HG02885 (cell line): ENCODE data around the gene EFS.

Experiments
- ATAC-seq: cut with Tn5 transposase; IDR thresholded peaks from one replicate; pipeline ENCODE4 v1.9.1; 2021; ENCODE audit warnings: mild to moderate bottlenecking; ENCODE audit not compliant: unreplicated experiment, poor library complexity

Gene EFS

DNA sequence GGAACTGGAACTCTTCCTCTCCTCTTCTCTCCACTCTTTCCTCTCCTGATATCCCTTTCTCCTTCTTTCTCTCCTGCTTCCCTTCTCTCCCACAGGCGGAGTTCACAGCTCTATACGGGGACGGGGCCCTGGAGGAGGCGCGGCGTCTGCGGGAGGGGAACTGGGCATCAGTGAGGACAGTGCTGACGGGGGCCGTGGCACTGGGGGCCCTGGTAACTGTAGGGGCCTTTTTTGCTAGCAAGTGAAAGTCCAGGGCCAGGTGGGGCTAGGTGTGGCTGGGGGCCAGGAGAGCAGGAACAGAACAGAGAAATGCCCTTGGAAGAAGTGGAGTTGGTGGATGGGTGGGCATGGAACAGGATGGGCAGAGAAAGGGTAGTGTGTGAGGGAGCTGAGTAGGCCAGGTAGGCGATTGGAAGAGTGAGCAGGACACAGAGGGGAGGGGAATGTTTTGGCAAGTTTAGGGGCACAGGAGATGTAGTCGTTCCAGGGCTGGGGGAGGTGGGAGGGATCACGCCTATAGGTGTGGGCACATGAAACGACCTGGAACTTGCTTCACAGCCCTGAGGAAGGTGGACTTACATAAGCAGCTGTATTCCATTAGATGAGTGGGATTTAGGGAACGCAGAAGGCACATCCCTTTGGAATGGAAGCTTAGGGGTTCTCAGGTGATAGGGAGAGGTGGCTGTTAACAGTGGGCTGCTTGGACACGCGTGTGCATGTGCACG lies 56.1 kb downstream of the EFS start:
- ATAC-seq = no peak

DNA sequence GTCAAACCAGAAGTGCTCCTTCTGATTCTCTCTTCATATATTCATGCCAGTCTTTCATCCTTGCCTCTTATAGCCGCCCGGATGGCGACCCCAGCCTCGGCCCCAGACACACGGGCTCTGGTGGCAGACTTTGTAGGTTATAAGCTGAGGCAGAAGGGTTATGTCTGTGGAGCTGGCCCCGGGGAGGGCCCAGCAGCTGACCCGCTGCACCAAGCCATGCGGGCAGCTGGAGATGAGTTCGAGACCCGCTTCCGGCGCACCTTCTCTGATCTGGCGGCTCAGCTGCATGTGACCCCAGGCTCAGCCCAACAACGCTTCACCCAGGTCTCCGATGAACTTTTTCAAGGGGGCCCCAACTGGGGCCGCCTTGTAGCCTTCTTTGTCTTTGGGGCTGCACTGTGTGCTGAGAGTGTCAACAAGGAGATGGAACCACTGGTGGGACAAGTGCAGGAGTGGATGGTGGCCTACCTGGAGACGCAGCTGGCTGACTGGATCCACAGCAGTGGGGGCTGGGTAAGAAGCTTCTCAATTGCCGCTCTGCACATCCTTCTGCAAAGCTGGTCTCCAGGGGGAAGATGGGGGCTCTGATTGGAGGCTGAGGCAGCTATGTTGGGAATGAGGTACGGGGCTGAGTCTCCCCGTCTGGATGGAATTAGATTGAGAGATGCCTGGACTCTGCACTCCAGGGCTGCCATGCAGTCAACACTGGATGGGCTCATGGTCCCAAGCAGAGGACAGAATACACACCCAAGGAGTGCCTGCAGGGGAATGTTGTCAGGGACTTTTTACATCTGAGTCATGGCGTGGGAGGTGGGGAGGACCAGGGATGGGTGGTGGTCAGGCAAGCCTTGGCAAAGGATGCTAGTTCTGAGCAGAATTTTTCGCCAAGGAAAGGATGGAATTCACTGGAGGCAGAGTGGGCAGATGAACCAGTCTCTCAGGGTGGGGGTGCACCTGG lies 57.0 kb downstream of the EFS start:
- ATAC-seq = no peak

DNA sequence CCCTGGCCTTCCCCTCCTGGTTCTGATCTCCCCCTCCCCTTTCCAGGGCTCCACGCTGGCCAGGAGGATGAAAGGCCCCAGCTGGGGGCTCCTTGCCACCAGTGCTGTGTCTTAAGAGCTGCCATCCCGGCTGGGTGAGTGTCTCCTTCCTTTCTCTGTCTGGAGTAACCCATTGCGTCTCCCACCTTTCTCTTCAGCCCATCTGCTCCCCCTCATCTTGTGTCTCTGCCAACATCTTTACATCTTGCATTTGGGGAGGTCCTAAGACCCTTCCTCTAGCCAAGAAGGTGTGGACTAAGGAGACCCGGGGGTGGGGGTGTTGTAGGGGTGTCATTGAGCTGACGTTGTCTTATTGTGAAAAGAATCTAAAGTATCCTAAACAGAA lies 57.8 kb downstream of the EFS start:
- no peak for ATAC-seq

DNA sequence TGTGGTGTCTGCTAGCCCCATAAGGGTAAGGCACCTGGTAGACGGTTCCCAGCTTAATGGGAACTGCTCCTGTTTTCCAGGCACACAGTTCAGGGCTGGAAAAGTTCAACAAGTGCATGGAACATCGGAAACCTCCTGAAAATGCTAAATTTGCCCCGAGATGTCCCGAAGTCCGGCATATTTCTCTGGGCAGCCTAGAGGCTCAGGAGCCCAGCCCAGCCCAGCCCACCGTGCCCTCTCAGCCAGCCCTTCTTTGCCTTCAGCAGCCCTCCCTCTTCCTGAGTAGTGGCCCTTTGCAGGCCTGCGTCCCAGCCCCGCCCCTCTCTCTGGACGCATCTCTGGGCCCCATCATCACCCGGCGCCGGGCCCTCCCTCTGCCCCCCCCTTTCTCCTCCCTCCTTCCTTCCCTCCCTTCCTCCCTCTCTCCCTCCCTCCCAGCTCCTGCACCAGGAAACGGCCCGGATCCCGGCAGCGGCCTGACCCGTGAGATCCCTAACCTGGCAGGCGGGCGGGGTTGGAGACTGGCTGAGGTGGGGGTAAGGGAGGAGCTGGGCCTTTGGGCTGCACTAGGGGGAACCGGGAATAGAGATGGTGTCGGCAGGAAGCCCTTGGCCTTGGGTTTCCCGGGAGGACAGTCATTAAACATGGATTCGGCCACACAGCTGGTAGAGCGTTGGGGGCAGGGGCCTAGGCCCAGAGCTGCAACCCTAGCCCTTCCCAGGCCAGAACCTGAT lies 58.4 kb downstream of the EFS start, which contains the start of gene BCL2L2:
BCL2L2 (plus strand) TSS at position 422 of the 734 bp plus-strand sequence. CDS start 935 bp downstream, outside the sequence.
- ATAC-seq = peak; percentile 29
